EL (cell line): ENCODE data around the gene SLC12A4.
A peak's percentile ranks its signal among the peaks of the same experiment; 100 is the strongest.
"Not testable (repeated sequence)": the region's sequence is repeated elsewhere in the genome, so short reads cannot be mapped to it uniquely, and the experiment has no call there.

Experiments used
- DNase-seq: peaks from one replicate; pipeline ENCODE4 v3.0.0-alpha.2; 2016

SLC12A4 gene

DNA sequence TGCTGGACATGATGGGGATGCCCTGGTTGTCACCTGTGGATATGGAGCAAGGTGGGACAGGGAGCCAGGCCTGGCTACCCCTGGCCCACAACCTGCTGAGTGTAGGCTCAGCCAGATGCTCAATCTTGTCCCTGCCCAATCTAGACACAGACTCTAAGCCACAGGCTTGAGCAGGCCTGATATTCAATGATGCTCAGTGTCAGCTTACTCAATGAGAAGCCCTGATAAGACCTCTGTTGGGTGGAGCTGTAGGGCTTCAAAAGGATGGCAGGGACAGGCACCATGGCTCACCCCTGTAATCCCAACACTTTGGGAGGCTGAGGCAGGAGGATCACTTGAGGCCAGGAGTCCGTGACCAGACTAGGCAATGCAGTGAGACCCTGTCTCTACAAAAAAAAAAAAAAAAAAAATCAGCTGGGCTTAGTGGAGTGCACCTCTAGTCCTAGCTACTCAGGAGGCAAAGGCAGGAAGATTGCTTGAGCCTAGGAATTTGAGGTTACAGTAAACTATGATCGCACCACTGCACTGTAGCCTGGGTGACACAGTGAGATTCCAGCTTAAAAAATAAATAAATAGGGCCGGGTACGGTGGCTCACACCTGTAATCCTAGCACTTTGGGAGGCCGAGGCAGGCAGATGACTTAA is 27.9 kb downstream of the SLC12A4 start:
- no peak for DNase-seq

DNA sequence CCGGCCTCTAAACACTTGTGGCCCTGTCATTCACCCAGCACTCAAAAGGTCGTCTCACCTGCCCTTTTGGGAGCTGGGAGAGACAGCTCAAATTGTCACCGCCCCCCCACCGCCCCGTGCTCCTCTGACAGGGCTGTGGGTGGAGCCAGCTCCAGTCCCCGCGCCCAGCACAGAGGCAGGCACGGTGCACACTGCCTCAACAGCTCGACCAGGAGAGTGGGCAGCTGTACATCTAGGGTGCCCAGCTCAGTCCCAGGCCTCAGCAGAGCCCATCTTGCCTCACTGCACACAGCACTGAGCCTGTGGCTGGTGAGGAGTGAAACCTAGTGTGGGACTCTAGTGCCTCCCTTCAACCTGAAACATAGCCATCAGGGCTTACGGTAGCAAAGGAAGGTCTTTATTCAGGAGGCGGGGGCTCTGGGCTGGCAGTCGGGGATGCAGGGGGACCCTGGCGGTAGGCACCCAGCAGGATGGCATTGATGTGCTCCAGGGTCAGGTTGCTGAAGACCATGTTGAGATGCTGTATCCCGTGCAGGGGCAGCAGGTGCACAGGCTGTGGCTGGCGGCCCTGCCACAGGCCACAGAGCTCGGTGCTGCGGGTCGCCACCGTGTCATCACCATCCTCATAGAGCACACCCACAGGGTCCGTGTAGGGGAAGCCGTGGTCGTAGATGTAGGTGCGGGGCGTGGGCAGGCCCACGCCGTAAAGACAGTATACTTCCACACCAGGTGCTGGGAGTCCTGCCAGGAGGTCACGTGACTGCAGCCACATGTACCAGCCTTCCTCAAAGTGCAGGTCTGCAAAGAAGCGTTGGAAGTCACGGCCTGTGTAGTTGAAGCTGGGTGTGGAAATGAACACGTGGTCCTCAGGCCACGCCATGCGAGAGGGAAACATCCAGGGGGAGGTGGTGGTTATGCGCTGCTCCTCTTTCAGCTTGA is 28.7 kb downstream of the SLC12A4 start:
- DNase-seq = no peak

- DNase-seq = not testable (repeated sequence)
Measured at GRCh38 chr16:67937713-67938112, 30.7 kb downstream of the SLC12A4 start.

DNA sequence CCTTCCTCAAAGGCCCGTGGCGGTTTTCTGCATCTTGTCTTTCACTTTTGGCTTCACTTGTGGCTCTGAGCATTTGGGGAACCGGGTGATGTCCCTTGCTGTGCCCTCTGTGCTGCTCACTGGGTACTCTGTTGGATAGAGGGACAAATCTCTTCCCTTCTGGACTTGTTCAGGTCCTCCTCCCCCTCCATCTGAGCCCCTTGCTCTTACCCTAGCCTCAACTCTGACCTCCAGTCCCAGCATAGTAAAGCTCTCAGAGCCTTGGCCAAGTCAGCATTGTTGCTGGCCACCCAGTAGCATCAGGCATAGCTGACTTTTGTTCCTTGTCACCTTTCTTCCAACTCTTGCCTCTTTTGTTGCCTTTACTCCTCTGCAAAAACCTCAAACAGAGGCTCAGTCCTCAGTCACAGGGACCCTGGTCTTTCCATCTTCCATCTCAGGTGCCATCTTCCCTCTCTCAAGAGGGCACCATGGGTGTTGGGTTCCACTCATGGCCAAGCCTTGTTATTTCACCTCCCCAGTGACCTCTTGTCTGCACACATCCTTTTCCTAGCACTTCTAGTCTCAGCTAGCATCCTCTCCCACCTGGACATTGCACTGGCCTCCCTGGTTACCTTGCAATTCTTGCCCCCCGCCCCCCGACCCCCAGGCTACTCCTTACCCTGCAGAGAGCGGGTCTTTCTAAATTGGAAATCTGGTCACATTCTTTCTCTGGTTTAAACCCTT is 31.4 kb downstream of the SLC12A4 start:
- DNase-seq = peak; percentile 79

GRCh38 chr16:67936124-67936879 is 32.1 kb downstream of the SLC12A4 start, which contains the start of gene PSMB10:
Gene PSMB10, minus strand, starts transcription at chr16:67936850. Its CDS starts 101 bp downstream, at chr16:67936749.
- peak; percentile 48 for DNase-seq

DNA sequence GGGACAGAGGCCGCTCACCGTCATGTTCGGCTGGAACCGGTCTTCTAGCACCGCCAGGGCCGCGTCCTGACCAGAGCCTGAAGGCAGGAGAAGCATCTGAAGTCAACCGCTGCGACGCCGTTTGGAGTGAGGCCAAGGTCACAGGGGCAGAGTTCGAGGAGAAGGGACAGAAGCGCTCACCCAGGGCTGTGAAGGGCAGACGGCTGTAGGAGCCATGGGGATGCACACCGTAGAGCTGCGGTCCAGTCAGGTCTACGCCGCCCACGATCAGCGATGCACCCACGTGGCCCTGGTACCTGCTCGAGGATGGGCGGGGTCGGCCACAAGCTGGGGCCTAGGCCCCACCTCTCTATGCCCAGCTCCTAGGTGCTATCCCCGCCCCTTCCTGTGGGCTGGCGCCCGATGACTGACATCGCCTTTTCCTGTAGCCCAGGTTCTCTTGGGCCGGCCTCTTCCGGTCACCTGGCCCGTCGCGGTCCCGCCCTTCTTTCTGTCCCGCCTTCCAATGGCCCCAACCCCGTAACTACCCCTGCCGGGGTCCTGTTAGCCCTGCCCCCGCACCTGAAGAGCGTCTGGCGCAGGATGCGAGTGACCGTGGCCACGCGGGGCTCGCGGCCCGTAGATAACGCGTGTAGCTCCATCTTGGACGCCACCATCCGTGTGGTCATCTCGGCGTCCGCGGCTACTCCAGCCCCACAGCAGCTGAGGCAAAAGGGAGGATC is 32.9 kb downstream of the SLC12A4 start:
- DNase-seq = peak; percentile 95

DNA sequence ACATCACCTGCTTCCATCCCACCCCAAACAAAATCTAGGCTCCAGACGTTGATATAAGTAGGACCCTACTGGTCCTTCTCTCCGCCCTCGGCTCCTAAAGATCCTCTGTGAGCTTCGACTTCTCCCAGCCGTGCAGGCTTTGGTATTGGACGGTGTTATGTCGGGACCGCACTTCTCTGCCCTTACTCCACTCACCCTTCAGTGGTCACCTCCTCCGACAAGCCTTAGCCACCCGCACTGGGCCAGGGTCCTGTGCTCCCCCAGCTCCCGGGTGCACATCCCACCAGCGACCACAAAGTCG is 33.4 kb downstream of the SLC12A4 start:
- no peak for DNase-seq

GRCh38 chr16:67934306-67935100 is 33.9 kb downstream of the SLC12A4 start:
- DNase-seq = no peak

DNA sequence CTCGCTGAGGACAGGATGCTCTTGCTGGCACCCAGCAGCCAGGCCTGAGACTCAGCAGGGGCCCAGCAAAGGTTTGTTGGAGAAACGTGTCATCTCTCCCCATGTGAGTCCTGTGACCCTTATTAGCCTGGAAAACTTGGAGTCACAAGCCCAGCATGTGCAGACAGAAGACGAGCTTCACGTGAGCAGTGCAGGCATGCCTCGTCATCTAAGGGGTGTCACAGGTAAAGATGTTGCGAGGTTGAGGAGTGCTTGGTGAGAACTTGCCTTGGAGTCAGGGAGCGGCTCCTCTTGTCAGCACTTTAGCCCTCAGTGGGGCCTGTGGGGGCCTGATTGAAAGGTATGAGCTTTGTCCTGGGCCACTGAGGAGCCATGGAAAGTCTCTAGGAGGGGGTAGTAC is 34.6 kb downstream of the SLC12A4 start:
- DNase-seq = no peak

DNA sequence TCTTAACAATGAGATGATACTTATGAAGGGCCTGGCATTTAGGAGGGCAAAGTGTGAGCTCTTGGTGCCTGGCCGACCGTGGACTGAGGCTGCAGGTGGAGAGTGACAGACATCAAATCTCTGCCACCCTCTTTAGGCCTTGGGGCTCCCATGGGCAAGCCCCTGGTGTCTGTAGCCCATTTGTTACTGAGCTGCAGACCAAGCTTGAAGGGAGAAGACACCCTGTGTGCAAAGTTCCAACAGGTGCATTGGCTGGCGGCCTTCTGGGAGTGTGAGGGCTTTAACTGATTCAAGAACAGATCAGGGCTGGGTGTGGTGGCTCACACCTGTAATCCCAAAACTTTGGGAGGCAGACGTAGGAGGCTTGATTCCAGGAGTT is 36.0 kb downstream of the SLC12A4 start:
- DNase-seq = no peak

GRCh38 chr16:67931712-67932461 is 36.5 kb downstream of the SLC12A4 start, which contains the start of gene CTRL:
Gene CTRL, minus strand, starts transcription at chr16:67931862. Its CDS starts 10 bp downstream, at chr16:67931852.
- DNase-seq = no peak

GRCh38 chr16:67930678-67931211 is 37.7 kb downstream of the SLC12A4 start:
- no peak for DNase-seq

- no peak for DNase-seq
Measured at GRCh38 chr16:67930191-67930590, 38.2 kb downstream of the SLC12A4 start.

DNA sequence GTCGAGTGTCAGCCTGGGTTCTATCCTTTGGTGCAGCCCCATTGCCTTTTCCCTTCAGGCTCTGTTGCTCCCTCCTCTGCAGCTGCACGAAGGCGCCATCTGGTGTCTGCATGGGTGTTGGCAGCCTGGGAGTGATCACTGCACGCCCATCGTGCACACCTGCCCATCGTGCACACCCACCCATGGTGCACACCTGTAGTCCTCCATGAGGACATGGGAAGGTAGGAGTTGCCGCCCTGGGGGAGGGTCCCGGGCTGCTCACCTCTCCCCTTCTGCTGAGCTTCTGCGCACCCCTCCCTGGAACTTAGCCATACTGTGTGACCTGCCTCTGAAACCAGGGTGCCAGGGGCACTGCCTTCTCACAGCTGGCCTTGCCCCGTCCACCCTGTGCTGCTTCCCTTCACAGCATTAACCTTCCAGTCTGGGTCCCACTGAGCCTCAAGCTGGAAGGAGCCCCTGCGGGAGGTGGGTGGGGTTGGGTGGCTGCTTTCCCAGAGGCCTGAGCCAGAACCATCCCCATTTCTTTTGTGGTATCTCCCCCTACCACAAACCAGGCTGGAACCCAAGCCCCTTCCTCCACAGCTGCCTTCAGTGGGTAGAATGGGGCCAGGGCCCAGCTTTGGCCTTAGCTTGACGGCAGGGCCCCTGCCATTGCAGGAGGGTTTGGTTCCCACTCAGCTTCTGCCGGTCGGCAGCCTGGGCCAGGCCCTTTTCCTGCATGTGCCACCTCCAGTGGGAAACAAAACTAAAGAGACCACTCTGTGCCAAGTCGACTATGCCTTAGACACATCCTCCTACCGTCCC is 39.7 kb downstream of the SLC12A4 start:
- DNase-seq = peak; percentile 62

DNA sequence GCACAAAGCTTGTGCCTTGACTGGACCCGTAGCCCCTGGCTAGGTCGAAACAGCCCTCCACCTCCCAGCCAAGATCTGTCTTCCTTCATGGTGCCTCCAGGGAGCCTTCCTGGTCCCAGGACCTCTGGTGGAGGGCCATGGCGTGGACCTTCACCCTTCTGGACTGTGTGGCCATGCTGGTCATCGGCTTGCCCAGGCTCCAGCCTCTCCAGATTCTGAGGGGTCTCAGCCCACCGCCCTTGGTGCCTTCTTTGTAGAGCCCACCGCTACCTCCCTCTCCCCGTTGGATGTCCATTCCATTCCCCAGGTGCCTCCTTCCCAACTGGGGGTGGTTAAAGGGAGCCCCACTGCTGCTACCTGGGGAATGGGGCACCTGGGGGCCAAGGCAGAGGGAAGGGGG is 40.3 kb downstream of the SLC12A4 start:
- no peak for DNase-seq

DNA sequence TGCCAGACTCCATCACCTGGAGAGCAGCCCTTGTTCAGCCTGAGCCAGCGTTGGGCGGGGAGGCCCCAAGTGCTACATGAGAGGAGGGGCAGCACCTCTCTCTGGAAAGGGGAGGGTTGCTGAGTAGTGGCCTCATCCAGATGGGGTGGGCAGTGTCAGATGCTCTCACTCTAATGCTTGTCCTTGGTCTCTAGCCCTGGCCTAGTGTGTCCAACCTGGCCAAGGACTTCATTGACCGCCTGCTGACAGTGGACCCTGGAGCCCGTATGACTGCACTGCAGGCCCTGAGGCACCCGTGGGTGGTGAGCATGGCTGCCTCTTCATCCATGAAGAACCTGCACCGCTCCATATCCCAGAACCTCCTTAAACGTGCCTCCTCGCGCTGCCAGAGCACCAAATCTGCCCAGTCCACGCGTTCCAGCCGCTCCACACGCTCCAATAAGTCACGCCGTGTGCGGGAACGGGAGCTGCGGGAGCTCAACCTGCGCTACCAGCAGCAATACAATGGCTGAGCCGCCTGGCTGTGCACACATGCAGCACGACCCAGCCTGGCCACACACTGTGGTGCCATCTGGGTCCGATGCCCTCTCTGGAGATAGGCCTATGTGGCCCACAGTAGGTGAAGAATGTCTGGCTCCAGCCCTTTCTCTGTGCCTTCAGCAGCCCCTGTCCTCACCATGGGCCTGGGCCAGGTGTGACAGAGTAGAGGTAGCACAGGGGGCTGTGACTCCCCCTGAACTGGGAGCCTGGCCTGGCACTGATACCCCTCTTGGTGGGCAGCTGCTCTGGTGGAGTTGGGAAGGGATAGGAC is 41.1 kb downstream of the SLC12A4 start:
- no peak for DNase-seq

DNA sequence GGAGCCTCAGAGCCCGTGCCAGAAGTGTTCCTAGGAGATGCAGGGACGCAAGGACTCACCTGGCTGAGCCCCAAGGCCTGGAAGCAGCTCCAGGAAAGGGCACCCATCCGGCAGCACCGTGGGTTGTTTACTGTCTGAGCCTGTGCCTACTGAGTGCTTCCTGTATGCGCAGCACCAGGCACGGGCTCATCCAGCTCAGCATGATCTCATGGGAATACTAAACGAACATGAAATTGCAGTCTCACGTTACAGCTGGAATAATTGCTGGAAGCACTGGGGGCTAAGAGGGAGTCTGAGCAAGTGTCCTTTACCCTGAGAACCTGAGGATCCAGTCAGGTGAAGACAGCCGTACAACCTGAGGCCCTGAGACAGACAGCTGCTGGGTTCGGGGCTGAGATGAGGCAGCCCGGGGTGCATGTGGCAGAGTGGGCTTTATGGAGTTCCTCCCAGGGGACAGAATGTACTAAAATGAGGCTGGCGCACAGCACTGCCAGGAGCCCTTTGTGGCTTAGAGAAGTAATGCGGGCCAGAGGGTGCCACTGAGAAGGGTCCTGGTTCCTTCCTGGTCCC is 42.2 kb downstream of the SLC12A4 start:
- no peak for DNase-seq
